T-helper 2 cell treated with Interferon-gamma antibody and Interleukin-4, amounts not matched to agents 5 μg/mL and 100 μg/mL, for 36 hours (primary cell): Measurements from ENCODE around the gene MPZL1.

ENCODE experiments used
- DNase-seq: peaks from one replicate; pipeline ENCODE4 v3.0.0; 2021; ENCODE audit warnings: low spot score
- H3K27ac Mint-ChIP-seq: one replicate; pipeline ENCODE4 v1.8.0; 2021; ENCODE audit warnings: mild to moderate bottlenecking, mixed read lengths
- H3K27me3 Mint-ChIP-seq: one replicate; pipeline ENCODE4 v1.8.0; 2021; ENCODE audit warnings: low read depth, mixed read lengths
- H3K36me3 Mint-ChIP-seq: one replicate; pipeline ENCODE4 v1.8.0; 2021; ENCODE audit warnings: low read depth, mixed read lengths
- H3K4me1 Mint-ChIP-seq: one replicate; pipeline ENCODE4 v1.8.0; 2021; ENCODE audit warnings: low read depth, mixed read lengths
- H3K4me3 Mint-ChIP-seq: one replicate; pipeline ENCODE4 v1.8.0; 2022; ENCODE audit warnings: mild to moderate bottlenecking, moderate library complexity, mixed read lengths
- H3K9me3 Mint-ChIP-seq: one replicate; pipeline ENCODE4 v1.8.0; 2021; ENCODE audit warnings: mixed read lengths

Gene MPZL1

DNA sequence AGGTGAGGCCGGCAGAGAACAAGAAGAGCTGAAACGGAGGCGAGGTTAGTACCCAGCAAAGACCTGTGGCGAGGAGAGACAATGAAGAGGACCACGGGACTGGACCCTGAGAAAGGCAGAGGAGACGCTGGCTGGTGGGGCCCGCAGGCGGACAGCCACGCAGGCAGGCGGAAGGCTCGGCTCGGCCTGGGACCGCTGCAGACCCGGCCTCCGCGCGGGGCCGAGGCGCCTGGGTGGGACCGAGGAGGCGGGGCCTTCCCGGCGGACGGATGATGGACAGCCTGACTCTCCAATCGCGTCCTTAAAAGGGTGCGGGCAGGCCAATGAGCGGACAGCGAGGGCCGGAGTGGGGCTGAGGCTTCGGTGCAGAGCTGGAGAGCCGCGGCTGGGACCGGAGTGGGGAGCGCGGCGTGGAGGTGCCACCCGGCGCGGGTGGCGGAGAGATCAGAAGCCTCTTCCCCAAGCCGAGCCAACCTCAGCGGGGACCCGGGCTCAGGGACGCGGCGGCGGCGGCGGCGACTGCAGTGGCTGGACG is at the start of gene MPZL1:
MPZL1 (plus strand) TSS at position 366 of the 535 bp plus-strand sequence. CDS start 170 bp downstream, outside the sequence.
- peaks cover 5% of the 10 kb centered on the region for H3K36me3 Mint-ChIP-seq
- peaks cover 51% of the 10 kb centered on the region for H3K4me1 Mint-ChIP-seq
- peak; percentile 91 for DNase-seq

DNA sequence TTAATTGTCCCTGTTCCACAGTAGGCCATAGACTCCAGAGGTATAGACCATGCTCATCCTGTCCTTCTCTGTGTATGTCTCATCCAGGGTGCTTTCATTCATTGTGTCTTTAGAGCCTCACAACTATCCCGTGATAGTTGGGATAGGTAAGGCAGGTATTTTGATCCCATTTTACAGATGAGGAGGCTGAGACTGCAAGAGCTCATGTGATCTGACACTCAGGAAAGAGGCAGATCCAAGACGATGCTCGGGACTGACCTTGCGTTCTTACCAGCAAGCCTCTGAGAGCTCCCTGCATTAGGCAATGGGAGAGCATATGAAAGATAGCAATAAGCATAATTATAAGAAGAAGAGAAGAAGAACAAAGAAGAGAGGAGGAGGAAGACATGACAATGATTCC is 49.0 kb upstream of the MPZL1 start:
- Mint-ChIP-seq H3K27ac (no peak overlapping the region), H3K27me3 (no peaks in the 10 kb centered on the region), H3K4me3 (no peak overlapping the region), H3K9me3 (no peaks in the 10 kb centered on the region), H3K4me1 (peaks cover 64% of the 10 kb centered on the region), H3K36me3 (peaks cover 70% of the 10 kb centered on the region)
- no peak for DNase-seq

More for the DNA sequence above, at the start of gene MPZL1:
- H3K9me3 Mint-ChIP-seq = no peaks in the 10 kb centered on the region
- peak within 1 kb of the TSS; percentile 87 for H3K27ac Mint-ChIP-seq
- no peaks in the 10 kb centered on the region for H3K27me3 Mint-ChIP-seq
- H3K4me3 Mint-ChIP-seq = peak within 1 kb of the TSS; percentile 78

DNA sequence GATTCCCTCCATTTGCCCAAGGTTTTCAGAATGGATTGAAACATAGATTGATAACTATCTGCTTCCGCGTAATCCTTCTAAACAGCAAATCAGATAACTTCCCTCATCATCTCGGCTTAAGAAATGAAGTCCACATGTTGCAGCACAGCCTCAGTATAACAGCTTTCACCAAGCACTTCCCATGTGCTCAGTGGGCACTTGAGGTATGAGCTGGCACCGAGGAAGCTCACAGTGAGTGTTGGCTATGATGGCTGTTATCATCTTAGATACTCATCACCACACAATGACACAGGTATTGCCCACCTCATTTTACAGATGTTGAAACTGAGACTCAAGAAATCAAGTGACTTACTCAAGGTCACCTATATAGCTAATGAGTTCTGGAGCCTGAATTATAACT is 48.5 kb upstream of the MPZL1 start:
- peaks cover 63% of the 10 kb centered on the region for H3K4me1 Mint-ChIP-seq
- H3K4me3 Mint-ChIP-seq = no peak overlapping the region
- no peaks in the 10 kb centered on the region for H3K27me3 Mint-ChIP-seq
- no peak overlapping the region for H3K27ac Mint-ChIP-seq
- no peaks in the 10 kb centered on the region for H3K9me3 Mint-ChIP-seq
- peaks cover 69% of the 10 kb centered on the region for H3K36me3 Mint-ChIP-seq
- no peak for DNase-seq

DNA sequence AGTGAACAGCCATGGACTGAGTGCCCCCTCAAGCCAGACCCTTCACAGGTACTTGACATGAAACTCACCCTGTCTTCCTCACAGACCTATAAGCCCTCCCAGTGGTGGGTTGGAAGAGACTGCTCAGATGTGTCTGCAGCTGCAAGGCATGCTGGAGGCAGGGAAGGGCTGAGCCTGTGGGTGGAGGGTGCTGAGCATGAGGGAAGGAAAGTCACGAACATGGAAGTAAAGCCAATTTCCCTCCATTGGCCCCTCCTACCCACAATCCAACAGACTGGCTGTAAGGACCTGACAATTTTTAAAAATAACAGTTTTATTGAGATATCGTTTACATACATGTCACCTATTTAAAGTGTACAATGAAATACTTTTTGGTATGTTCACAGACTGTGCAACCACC is 47.6 kb upstream of the MPZL1 start:
- H3K36me3 Mint-ChIP-seq = peaks cover 66% of the 10 kb centered on the region

DNA sequence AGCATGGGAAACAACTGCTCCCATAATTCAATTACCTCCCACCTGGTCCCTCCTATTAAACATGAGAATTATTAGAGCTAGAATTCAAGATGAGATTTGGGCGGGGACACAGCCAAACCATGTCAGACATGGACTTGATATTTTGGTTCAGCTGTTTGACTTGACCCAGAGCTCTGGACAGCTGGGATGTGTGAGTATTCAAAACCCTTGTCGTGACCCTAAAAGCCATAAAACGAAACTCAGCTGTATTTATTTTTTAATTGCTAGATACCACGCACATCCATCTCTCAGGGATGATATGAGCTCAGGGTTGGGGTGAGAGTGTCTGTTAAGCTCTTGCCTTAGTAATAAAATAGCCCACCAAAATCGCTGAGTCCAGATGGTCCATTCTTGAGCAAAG is 46.3 kb upstream of the MPZL1 start:
- H3K4me3 Mint-ChIP-seq = no peak overlapping the region
- H3K36me3 Mint-ChIP-seq = peaks cover 59% of the 10 kb centered on the region
- H3K27ac Mint-ChIP-seq = no peak overlapping the region
- no peaks in the 10 kb centered on the region for H3K9me3 Mint-ChIP-seq
- no peaks in the 10 kb centered on the region for H3K27me3 Mint-ChIP-seq
- DNase-seq = no peak
- peaks cover 49% of the 10 kb centered on the region for H3K4me1 Mint-ChIP-seq

More for the DNA sequence above, 47.6 kb upstream of the MPZL1 start:
- H3K4me3 Mint-ChIP-seq = no peak overlapping the region
- peaks cover 57% of the 10 kb centered on the region for H3K4me1 Mint-ChIP-seq
- H3K9me3 Mint-ChIP-seq = no peaks in the 10 kb centered on the region
- no peak overlapping the region for H3K27ac Mint-ChIP-seq
- no peaks in the 10 kb centered on the region for H3K27me3 Mint-ChIP-seq
- DNase-seq = no peak

DNA sequence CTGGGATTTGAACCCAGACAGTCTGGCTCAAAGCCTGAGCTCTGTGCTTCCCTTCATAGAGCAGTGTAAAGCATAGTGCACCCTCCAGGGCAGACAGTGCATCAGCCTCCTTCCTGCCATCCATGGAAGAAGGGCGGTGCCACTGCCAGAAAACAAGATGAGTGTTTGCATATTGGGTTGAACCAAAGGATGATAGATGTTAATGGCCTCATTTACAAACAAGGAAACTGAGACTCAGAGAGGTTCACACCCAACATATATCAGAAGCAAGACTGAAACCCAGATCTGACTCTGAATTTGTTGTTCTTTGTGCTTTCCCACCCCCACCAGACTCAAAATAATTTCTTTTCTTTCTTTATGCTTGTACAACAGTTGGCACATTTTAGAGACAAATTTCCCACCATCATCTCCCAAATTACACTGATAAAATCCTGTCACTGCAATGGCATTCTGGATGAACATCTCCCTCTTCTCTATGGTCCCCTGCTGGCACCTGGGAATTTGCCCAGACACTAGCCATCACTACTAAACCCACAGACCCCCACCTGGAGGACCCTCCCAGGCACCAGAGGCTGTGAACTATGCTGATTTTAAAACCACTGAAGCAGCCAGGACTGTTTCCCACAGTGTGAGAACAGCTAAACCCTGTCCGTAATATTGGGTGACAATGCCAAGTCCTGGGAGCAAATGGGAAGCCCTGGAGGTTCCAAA is 45.4 kb upstream of the MPZL1 start:
- H3K27ac Mint-ChIP-seq = peak overlapping the region; percentile 6
- DNase-seq = no peak
- no peaks in the 10 kb centered on the region for H3K27me3 Mint-ChIP-seq
- peaks cover 40% of the 10 kb centered on the region for H3K4me1 Mint-ChIP-seq
- peaks cover 50% of the 10 kb centered on the region for H3K36me3 Mint-ChIP-seq
- no peaks in the 10 kb centered on the region for H3K9me3 Mint-ChIP-seq
- no peak overlapping the region for H3K4me3 Mint-ChIP-seq

DNA sequence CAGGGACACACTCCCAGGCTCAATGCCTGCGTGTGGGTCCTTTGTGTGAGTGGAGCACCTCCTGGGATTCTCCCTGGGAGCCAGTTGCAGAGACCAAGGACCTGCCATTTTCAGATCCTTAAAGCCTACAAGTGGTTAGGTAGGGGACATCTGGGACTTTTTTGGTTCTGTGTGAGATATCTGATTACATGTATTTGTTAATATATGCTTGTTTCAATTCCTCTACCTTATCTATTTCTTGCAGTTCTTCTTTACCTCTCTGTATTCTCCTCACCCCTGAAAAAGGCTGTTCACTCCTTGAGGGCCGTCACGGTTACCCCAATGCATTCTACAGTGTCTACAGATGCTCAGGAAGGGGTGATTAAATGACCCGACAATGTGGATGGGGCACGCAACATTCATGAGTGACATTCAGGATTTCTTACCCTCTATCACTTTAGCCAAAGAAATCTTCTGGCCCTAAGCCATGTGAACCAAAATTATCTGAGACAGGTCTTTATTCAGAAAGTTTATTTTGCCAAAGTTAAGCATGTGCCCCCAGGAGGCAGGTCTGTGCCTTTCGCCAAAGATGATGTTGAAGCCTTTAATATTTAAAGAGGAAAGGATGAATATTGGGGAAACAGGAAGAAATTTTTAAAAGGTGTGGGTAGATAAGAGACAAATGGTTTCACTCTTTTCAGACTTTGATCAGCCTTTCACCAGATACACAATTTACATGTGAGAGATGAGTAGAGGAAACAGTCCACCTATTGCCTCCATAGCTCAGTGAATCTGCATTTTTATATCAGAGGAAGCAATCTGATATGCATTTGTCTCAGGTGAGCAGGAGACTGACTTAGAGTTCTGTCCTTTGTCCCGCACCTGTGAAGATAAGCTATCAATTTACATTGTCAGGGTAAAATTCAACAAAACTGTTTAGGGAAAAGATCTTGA is 44.6 kb upstream of the MPZL1 start:
- peaks cover 32% of the 10 kb centered on the region for H3K4me1 Mint-ChIP-seq
- H3K36me3 Mint-ChIP-seq = peaks cover 45% of the 10 kb centered on the region
- no peak overlapping the region for H3K4me3 Mint-ChIP-seq
- H3K9me3 Mint-ChIP-seq = no peaks in the 10 kb centered on the region
- no peak for DNase-seq
- H3K27ac Mint-ChIP-seq = peak overlapping the region; percentile 52
- no peaks in the 10 kb centered on the region for H3K27me3 Mint-ChIP-seq

DNA sequence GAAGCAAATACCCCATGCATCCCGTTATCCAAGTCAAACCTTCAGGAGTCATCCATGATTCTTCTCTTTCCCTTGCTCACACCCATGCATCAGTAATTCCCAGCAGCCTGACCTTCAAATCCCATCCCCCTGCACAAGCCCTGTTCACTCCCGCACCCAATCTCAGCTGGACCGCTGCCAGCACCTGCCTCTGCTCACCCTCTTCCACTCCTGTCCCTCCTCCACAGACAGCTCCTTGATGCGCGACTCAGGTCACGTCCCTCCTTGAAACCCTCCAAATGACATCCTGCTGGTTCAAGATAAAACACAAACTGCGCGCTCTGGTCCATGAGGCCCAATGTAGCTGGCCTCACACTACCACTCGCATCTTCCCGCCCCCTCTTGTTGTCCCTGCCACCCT is 43.4 kb upstream of the MPZL1 start:
- no peak overlapping the region for H3K27ac Mint-ChIP-seq
- peaks cover 25% of the 10 kb centered on the region for H3K4me1 Mint-ChIP-seq
- H3K9me3 Mint-ChIP-seq = no peaks in the 10 kb centered on the region
- H3K36me3 Mint-ChIP-seq = peaks cover 43% of the 10 kb centered on the region
- no peak for DNase-seq
- no peak overlapping the region for H3K4me3 Mint-ChIP-seq
- no peaks in the 10 kb centered on the region for H3K27me3 Mint-ChIP-seq

DNA sequence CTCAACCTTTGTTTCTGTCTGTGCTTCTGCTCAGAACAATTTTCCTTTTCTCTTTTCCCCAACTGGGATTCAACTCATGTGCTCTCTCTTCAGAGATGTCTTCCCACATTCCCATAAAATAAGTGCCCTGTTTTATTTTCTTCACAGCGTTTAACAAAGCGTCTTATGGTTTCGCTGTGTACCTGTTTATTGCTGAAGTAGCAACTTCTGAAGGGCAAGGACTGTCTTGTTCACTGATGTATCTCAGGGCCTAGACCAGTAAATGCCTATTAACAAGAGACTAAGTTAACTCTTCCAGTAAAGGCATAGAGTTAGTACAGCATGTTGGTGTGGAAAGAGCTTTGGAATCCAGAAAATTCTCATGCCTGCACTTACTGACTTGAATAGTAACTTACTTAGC is 42.9 kb upstream of the MPZL1 start:
- no peak overlapping the region for H3K27ac Mint-ChIP-seq
- no peak overlapping the region for H3K4me3 Mint-ChIP-seq
- no peaks in the 10 kb centered on the region for H3K9me3 Mint-ChIP-seq
- no peak for DNase-seq
- peaks cover 21% of the 10 kb centered on the region for H3K4me1 Mint-ChIP-seq
- H3K27me3 Mint-ChIP-seq = no peaks in the 10 kb centered on the region
- H3K36me3 Mint-ChIP-seq = peaks cover 42% of the 10 kb centered on the region

DNA sequence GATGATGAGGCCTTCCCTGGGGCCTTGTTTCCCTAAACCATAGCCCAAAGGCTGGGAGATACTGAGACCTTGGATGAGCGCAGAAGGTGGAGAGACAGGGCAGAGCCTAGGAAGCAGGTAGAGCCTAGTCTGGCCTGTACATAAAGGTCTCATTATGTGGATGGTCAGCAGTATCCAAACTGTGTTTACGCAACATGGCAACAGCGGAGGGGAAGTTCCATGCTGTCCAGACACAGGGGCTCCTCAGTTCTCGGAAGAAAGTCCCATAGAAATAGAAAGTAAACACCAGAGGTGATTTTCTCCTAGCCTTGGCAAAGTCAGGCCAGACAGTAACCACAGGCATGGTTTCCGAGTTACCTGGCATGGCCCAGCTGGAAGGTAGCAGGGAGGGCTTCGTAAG is 42.1 kb upstream of the MPZL1 start:
- Mint-ChIP-seq H3K4me1 (peaks cover 20% of the 10 kb centered on the region), H3K36me3 (peaks cover 43% of the 10 kb centered on the region), H3K27ac (no peak overlapping the region), H3K4me3 (no peak overlapping the region), H3K27me3 (no peaks in the 10 kb centered on the region), H3K9me3 (no peaks in the 10 kb centered on the region)
- no peak for DNase-seq

DNA sequence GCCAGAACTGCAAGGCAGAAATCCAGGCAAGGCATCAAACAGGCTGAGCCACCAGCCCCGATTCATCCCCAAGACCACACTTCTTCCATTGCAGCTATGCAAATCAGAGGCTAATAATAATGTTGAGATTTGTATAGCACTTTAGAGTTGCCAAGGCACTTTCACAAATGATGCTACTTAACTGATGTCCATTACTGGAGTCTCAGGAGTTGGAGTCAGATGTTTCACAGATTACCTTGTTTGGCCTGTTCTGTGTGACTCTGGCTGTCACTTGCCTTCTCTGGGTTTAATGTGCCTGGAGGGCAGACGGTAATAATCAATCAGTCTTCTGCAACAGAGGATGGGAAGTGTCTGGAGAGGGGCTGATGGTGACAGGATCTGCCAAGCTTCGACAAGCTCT is 40.8 kb upstream of the MPZL1 start:
- peaks cover 15% of the 10 kb centered on the region for H3K4me1 Mint-ChIP-seq
- no peaks in the 10 kb centered on the region for H3K27me3 Mint-ChIP-seq
- H3K36me3 Mint-ChIP-seq = peaks cover 45% of the 10 kb centered on the region
- no peak for DNase-seq
- no peak overlapping the region for H3K27ac Mint-ChIP-seq
- no peaks in the 10 kb centered on the region for H3K9me3 Mint-ChIP-seq
- no peak overlapping the region for H3K4me3 Mint-ChIP-seq

DNA sequence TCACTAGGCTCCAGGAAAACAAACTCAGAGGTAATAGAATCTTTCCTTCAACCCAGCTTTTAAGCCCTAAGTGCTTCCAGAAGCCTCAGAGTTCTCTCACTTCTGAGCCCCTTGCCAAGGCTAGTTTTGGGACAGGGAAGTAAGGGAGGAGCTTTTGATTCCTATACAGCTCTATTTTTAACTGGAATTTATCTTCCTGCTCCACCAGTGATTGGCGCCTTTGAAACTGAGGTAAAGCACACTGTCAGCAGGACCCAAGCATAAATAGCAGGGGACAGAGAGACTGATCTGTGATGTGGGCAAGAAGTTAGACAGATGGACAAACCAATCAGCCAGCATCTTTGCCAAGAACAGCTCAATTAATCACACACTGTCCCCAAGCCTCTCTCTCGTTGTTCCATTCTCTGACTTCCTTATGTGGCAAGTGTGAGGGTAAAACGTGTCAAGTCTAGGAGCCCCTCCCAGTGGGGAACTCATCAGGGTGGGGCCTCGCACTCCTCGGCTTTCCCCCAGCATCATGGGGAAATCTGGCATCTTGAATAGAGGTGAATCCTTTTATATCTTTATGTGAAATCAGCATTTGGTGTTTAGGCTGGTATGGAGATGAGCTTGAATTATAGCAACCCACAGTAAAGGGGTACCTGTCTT is 40.2 kb upstream of the MPZL1 start:
- Mint-ChIP-seq H3K36me3 (peaks cover 41% of the 10 kb centered on the region), H3K4me3 (no peak overlapping the region)

DNA sequence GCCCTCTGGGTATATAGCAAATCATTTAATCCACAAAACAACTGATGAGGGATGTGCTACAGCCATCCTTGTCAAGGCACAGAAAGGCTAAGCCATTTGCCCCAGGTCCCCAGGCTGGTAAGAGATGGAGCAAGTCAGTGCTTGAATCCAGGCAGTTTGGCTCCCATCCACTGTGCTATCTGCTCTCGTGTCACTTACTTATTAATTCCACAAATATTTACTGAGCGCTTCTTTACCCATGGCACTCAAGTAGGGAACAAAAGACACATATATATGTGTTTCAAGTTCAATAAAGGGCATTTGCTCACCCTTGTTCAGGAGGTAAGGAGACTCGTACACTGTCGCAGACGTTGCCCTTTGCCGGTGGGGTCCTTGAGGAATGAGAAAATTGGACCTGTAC is 38.6 kb upstream of the MPZL1 start:
- no peak for DNase-seq
- Mint-ChIP-seq H3K9me3 (no peaks in the 10 kb centered on the region), H3K4me1 (peaks cover 6% of the 10 kb centered on the region), H3K27me3 (no peaks in the 10 kb centered on the region), H3K4me3 (no peak overlapping the region), H3K27ac (no peak overlapping the region), H3K36me3 (peaks cover 42% of the 10 kb centered on the region)

More for the DNA sequence above, 40.2 kb upstream of the MPZL1 start:
- H3K4me1 Mint-ChIP-seq = peaks cover 9% of the 10 kb centered on the region
- no peaks in the 10 kb centered on the region for H3K27me3 Mint-ChIP-seq
- H3K27ac Mint-ChIP-seq = no peak overlapping the region
- no peaks in the 10 kb centered on the region for H3K9me3 Mint-ChIP-seq
- DNase-seq = no peak
